ENCODE data around the gene B3GAT2.

Gene B3GAT2

GRCh38 chr6:70820778-70821177 lies 136.1 kb downstream of the B3GAT2 start:
- no peak overlapping the region for H3K4me3 ChIP-seq (ENCODE audit: low read length)
- H3K9me2 ChIP-seq (replicated peaks; ENCODE audit: insufficient read depth, low read length), result no peaks in the 10 kb centered on the region
- no peaks in the 10 kb centered on the region for H4K20me1 ChIP-seq (ENCODE audit: insufficient read depth, low read length)
- no peak for TF ChIP-seq EZH2 (optimal IDR thresholded peaks at IDR 0.05; ENCODE audit: low read depth, low read length)
- TF ChIP-seq EZH2phosphoT487 (IDR thresholded peaks at IDR 0.05; ENCODE audit: low read length), result no peak
- no peak for TF ChIP-seq CTCF (IDR thresholded peaks at IDR 0.05; ENCODE audit: low read length)
- no peak overlapping the region for H2AFZ ChIP-seq (ENCODE audit: low read length)
- no peak overlapping the region for H3K27ac ChIP-seq (ENCODE audit: low read length)
- no peaks in the 10 kb centered on the region for H3K79me2 ChIP-seq (ENCODE audit: low read length)
- DNase-seq, result no peak
- H3K27me3 ChIP-seq (replicated peaks; ENCODE audit: insufficient read depth, low read length), result no peaks in the 10 kb centered on the region
- no peak overlapping the region for H3K4me2 ChIP-seq (ENCODE audit: low read depth, low read length)
- H3K4me1 ChIP-seq (ENCODE audit: low read length), result no peaks in the 10 kb centered on the region
- H3F3A ChIP-seq (ENCODE audit: insufficient read depth, low read length), result no peaks in the 10 kb centered on the region
- no peaks in the 10 kb centered on the region for H3K36me3 ChIP-seq (replicated peaks; ENCODE audit: insufficient read depth, low read length)
- no peaks in the 10 kb centered on the region for H3K9me3 ChIP-seq (replicated peaks; ENCODE audit: insufficient read depth, low read length)
- no peak overlapping the region for H3K9ac ChIP-seq (ENCODE audit: low read length)

GRCh38 chr6:70819646-70820045 lies 137.2 kb downstream of the B3GAT2 start:
- H3K27ac ChIP-seq (ENCODE audit: low read length), result no peak overlapping the region
- no peak overlapping the region for H3K9ac ChIP-seq (ENCODE audit: low read length)
- H3K4me3 ChIP-seq (ENCODE audit: low read length), result no peak overlapping the region
- H3K9me3 ChIP-seq (replicated peaks; ENCODE audit: insufficient read depth, low read length), result no peaks in the 10 kb centered on the region
- no peaks in the 10 kb centered on the region for H3K79me2 ChIP-seq (ENCODE audit: low read length)
- no peak for DNase-seq
- H3K27me3 ChIP-seq (replicated peaks; ENCODE audit: insufficient read depth, low read length), result no peaks in the 10 kb centered on the region
- no peak overlapping the region for H2AFZ ChIP-seq (ENCODE audit: low read length)
- no peak overlapping the region for H3K4me2 ChIP-seq (ENCODE audit: low read depth, low read length)
- no peaks in the 10 kb centered on the region for H3K36me3 ChIP-seq (replicated peaks; ENCODE audit: insufficient read depth, low read length)
- no peaks in the 10 kb centered on the region for H3K4me1 ChIP-seq (ENCODE audit: low read length)
- H3K9me2 ChIP-seq (replicated peaks; ENCODE audit: insufficient read depth, low read length), result no peaks in the 10 kb centered on the region
- H3F3A ChIP-seq (ENCODE audit: insufficient read depth, low read length), result no peaks in the 10 kb centered on the region
- TF ChIP-seq CTCF (IDR thresholded peaks at IDR 0.05; ENCODE audit: low read length) (no peak), EZH2 (optimal IDR thresholded peaks at IDR 0.05; ENCODE audit: low read depth, low read length) (no peak), EZH2phosphoT487 (IDR thresholded peaks at IDR 0.05; ENCODE audit: low read length) (no peak)
- H4K20me1 ChIP-seq (ENCODE audit: insufficient read depth, low read length), result no peaks in the 10 kb centered on the region

- Histone ChIP-seq H4K20me1 (ENCODE audit: insufficient read depth, low read length) (no peaks in the 10 kb centered on the region), H3K79me2 (ENCODE audit: low read length) (no peaks in the 10 kb centered on the region), H3K9me2 (replicated peaks; ENCODE audit: insufficient read depth, low read length) (no peaks in the 10 kb centered on the region), H3F3A (ENCODE audit: insufficient read depth, low read length) (no peaks in the 10 kb centered on the region), H3K36me3 (replicated peaks; ENCODE audit: insufficient read depth, low read length) (no peaks in the 10 kb centered on the region), H3K4me3 (ENCODE audit: low read length) (no peak overlapping the region), H3K27me3 (replicated peaks; ENCODE audit: insufficient read depth, low read length) (no peaks in the 10 kb centered on the region), H3K4me1 (ENCODE audit: low read length) (no peaks in the 10 kb centered on the region), H3K9ac (ENCODE audit: low read length) (no peak overlapping the region), H3K4me2 (ENCODE audit: low read depth, low read length) (no peak overlapping the region), H2AFZ (ENCODE audit: low read length) (no peak overlapping the region), H3K27ac (ENCODE audit: low read length) (no peak overlapping the region), H3K9me3 (replicated peaks; ENCODE audit: insufficient read depth, low read length) (no peaks in the 10 kb centered on the region)
- no peak for TF ChIP-seq EZH2phosphoT487 (IDR thresholded peaks at IDR 0.05; ENCODE audit: low read length)
- no peak for TF ChIP-seq EZH2 (optimal IDR thresholded peaks at IDR 0.05; ENCODE audit: low read depth, low read length)
- no peak for TF ChIP-seq CTCF (IDR thresholded peaks at IDR 0.05; ENCODE audit: low read length)
- DNase-seq, result no peak
These were observed 143.0 kb downstream of the B3GAT2 start for GRCh38 chr6:70813885-70814284.

Measured in MM.1S (cell line).